Liver (tissue), 9 donors: Measurements from ENCODE around the gene SIDT2. TPM values are rescaled to one million over a fixed set of nuclear protein-coding genes. Genes with fewer than 3 reads are reported as not detected.
A peak's percentile ranks its signal among the peaks of the same experiment; 100 is the strongest.

Experiments used
- DNase-seq: peaks from one replicate; pipeline ENCODE4 v3.0.0-alpha.2; 2017; ENCODE audit warnings: low spot score
- H3K27ac ChIP-seq, 2 donors: one replicate each; pipeline ENCODE4 v1.7.0; 2013; ENCODE audit warnings: inconsistent platforms in 2 of 2, low read length in 2 of 2, control low read depth in 1 of 2, low read depth in 1 of 2, mild to moderate bottlenecking in 1 of 2
- H3K27me3 ChIP-seq, 4 donors: one replicate each; pipeline versions ENCODE4 v1.6.1 to v1.7.0; 2013; ENCODE audit warnings: low read length in 3 of 4, inconsistent platforms in 1 of 4, mild to moderate bottlenecking in 1 of 4, moderate library complexity in 1 of 4; ENCODE audit not compliant: control insufficient read depth in 4 of 4, insufficient read depth in 4 of 4
- H3K36me3 ChIP-seq, 4 donors: one replicate each; pipeline versions ENCODE4 v1.6.1 to v1.7.0; 2013; ENCODE audit warnings: low read length in 3 of 4, mild to moderate bottlenecking in 3 of 4, low read depth in 1 of 4, moderate library complexity in 1 of 4; ENCODE audit not compliant: control insufficient read depth in 4 of 4, insufficient read depth in 3 of 4
- H3K4me1 ChIP-seq, 4 donors: one replicate each; pipeline versions ENCODE4 v1.6.1 to v1.7.0; 2013; ENCODE audit warnings: low read length in 3 of 4, mild to moderate bottlenecking in 3 of 4, moderate library complexity in 1 of 4; ENCODE audit not compliant: control insufficient read depth in 4 of 4, insufficient read depth in 4 of 4
- H3K4me3 ChIP-seq, 3 donors: one replicate each; pipeline versions ENCODE4 v1.6.1 to v1.7.0; 2013; ENCODE audit warnings: low read length in 3 of 3, control low read depth in 1 of 3, low read depth in 1 of 3, mild to moderate bottlenecking in 1 of 3
- H3K9ac ChIP-seq, 2 donors: one replicate each; pipeline ENCODE4 v1.7.0; 2013; ENCODE audit warnings: low read length in 2 of 2, mild to moderate bottlenecking in 2 of 2, moderate library complexity in 2 of 2, control low read depth in 1 of 2, low read depth in 1 of 2
- H3K9me3 ChIP-seq, 4 donors: one replicate each; pipeline versions ENCODE4 v1.6.1 to v1.7.0; 2013; ENCODE audit warnings: low read length in 3 of 4; ENCODE audit not compliant: control insufficient read depth in 4 of 4
- EGR1 ChIP-seq, 2 donors: IDR thresholded peaks; 2 replicates each; pipeline ENCODE4 v1.6.1; 2016 to 2018; ENCODE audit warnings: antibody characterized with exemption in 2 of 2, low read depth in 2 of 2
- FOXA1 ChIP-seq: IDR thresholded peaks from 2 replicates; pipeline ENCODE4 v1.6.1; 2016; ENCODE audit warnings: antibody characterized with exemption
- FOXA2 ChIP-seq: IDR thresholded peaks from 2 replicates; pipeline ENCODE4 v1.6.1; 2016; ENCODE audit warnings: antibody characterized with exemption
- GABPA ChIP-seq, 2 donors: IDR thresholded peaks in 1 of 2; conservative IDR thresholded peaks in 1 of 2; 2 replicates each; pipeline ENCODE4 v1.6.1; 2016; ENCODE audit warnings: antibody characterized with exemption in 2 of 2, mild to moderate bottlenecking in 1 of 2, moderate library complexity in 1 of 2
- HNF4A ChIP-seq, 2 donors: conservative IDR thresholded peaks; 2 replicates each; pipeline ENCODE4 v1.6.1; 2016; ENCODE audit warnings: antibody characterized with exemption in 2 of 2, mild to moderate bottlenecking in 2 of 2
- HNF4G ChIP-seq: IDR thresholded peaks from 2 replicates; pipeline ENCODE4 v1.6.1; 2016; ENCODE audit warnings: antibody characterized with exemption
- MAX ChIP-seq: IDR thresholded peaks from 2 replicates; pipeline ENCODE4 v1.6.1; 2016; ENCODE audit warnings: antibody characterized with exemption
- RAD21 ChIP-seq, 2 donors: IDR thresholded peaks; 2 replicates each; pipeline ENCODE4 v1.6.1; 2016; ENCODE audit warnings: antibody characterized with exemption in 2 of 2, mild to moderate bottlenecking in 2 of 2
- RXRA ChIP-seq, 2 donors: IDR thresholded peaks; 2 replicates each; pipeline ENCODE4 v1.6.1; 2017 to 2018; ENCODE audit warnings: antibody characterized with exemption in 2 of 2, mild to moderate bottlenecking in 1 of 2
- SP1 ChIP-seq: IDR thresholded peaks from 2 replicates; pipeline ENCODE4 v1.6.1; 2018; ENCODE audit warnings: antibody characterized with exemption, mild to moderate bottlenecking
- TAF1 ChIP-seq: conservative IDR thresholded peaks from 2 replicates; pipeline ENCODE4 v1.6.1; 2016; ENCODE audit warnings: antibody characterized with exemption, mild to moderate bottlenecking
- WGBS: extraction: QIAGEN DNeasy Blood & Tissue Kit; methylation state at CpG from one replicate; pipeline ENCODE4 v1.1.7; 2013; 5-methylcytosine and 5-hydroxymethylcytosine counted together
- polyA plus RNA-seq, 2 donors: library from polyadenylated mRNA; stranded (reverse) in 1 of 2; unstranded in 1 of 2; fragments of 200-250 nt in 1 of 2; fragments of >200 nt in 1 of 2; fragmentation: Nextera tagmentation in 1 of 2; extraction: Ambion mirVana in 1 of 2; gene quantifications; one replicate each; pipeline versions ENCODE4 v1.2.1 to v1.2.3, GENCODE V29; 2013 to 2015
- total RNA-seq, 2 donors: library from RNA; depleted of rRNA; stranded (reverse); fragments of >200 nt; gene quantifications; one replicate each; pipeline ENCODE4 v1.2.3, GENCODE V29; 2014
- TF ChIP-seq, protein P1 (sequence below): IDR thresholded peaks from 2 replicates; pipeline ENCODE4 v1.6.1; 2016; ENCODE audit warnings: antibody characterized with exemption
- TF ChIP-seq, protein P2 (sequence below): IDR thresholded peaks from 2 replicates; pipeline ENCODE4 v1.6.1; 2016; ENCODE audit warnings: antibody characterized with exemption, mild to moderate bottlenecking
- donor health status: healthy.
- donor health status: healthy.
- donor health status: healthy.
- donor health status: healthy.
- donor health status: healthy.

Gene SIDT2
- total and polyA plus RNA-seq, 4 donors: 11.2 to 42.9 (median 22.4) TPM

GRCh38 chr11:117171404-117172061 is 7.0 kb upstream of the SIDT2 start:
- Histone ChIP-seq H3K36me3 (peaks cover 0 to 27% (median 18%) of the 10 kb centered on the region in 4 donors), H3K4me1 (no peaks in the 10 kb centered on the region), H3K27me3 (no peaks in the 10 kb centered on the region), H3K9ac (no peak overlapping the region), H3K4me3 (no peak overlapping the region), H3K27ac (no peak overlapping the region), H3K9me3 (no peaks in the 10 kb centered on the region)
- no peak for DNase-seq
- TF ChIP-seq GABPA (IDR thresholded peaks at IDR 0.05 in 1 of 2, conservative IDR thresholded peaks at IDR 0.05 in 1 of 2) (no peak), FOXA2 (no peak), RXRA (IDR thresholded peaks at IDR 0.05) (no peak), RAD21 (IDR thresholded peaks at IDR 0.05) (no peak), MAX (no peak), EGR1 (IDR thresholded peaks at IDR 0.05; ENCODE audit: low read depth in 2 of 2) (no peak), SP1 (no peak), HNF4A (conservative IDR thresholded peaks at IDR 0.05) (no peak), FOXA1 (no peak), TAF1 (no peak), HNF4G (no peak)
- TF ChIP-seq, protein P1, sequence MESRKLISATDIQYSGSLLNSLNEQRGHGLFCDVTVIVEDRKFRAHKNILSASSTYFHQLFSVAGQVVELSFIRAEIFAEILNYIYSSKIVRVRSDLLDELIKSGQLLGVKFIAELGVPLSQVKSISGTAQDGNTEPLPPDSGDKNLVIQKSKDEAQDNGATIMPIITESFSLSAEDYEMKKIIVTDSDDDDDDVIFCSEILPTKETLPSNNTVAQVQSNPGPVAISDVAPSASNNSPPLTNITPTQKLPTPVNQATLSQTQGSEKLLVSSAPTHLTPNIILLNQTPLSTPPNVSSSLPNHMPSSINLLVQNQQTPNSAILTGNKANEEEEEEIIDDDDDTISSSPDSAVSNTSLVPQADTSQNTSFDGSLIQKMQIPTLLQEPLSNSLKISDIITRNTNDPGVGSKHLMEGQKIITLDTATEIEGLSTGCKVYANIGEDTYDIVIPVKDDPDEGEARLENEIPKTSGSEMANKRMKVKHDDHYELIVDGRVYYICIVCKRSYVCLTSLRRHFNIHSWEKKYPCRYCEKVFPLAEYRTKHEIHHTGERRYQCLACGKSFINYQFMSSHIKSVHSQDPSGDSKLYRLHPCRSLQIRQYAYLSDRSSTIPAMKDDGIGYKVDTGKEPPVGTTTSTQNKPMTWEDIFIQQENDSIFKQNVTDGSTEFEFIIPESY: no peak
- TF ChIP-seq, protein P2, sequence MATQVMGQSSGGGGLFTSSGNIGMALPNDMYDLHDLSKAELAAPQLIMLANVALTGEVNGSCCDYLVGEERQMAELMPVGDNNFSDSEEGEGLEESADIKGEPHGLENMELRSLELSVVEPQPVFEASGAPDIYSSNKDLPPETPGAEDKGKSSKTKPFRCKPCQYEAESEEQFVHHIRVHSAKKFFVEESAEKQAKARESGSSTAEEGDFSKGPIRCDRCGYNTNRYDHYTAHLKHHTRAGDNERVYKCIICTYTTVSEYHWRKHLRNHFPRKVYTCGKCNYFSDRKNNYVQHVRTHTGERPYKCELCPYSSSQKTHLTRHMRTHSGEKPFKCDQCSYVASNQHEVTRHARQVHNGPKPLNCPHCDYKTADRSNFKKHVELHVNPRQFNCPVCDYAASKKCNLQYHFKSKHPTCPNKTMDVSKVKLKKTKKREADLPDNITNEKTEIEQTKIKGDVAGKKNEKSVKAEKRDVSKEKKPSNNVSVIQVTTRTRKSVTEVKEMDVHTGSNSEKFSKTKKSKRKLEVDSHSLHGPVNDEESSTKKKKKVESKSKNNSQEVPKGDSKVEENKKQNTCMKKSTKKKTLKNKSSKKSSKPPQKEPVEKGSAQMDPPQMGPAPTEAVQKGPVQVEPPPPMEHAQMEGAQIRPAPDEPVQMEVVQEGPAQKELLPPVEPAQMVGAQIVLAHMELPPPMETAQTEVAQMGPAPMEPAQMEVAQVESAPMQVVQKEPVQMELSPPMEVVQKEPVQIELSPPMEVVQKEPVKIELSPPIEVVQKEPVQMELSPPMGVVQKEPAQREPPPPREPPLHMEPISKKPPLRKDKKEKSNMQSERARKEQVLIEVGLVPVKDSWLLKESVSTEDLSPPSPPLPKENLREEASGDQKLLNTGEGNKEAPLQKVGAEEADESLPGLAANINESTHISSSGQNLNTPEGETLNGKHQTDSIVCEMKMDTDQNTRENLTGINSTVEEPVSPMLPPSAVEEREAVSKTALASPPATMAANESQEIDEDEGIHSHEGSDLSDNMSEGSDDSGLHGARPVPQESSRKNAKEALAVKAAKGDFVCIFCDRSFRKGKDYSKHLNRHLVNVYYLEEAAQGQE: no peak
- WGBS: 82% methylated on average over 14 of the region's 14 CpGs

- Histone ChIP-seq H3K9ac (no peak overlapping the region), H3K27ac (peak overlapping the region; percentile 1 to 26), H3K4me3 (no peak overlapping the region), H3K9me3 (no peaks in the 10 kb centered on the region), H3K4me1 (peaks cover 0 to under 1% (median 0%) of the 10 kb centered on the region in 4 donors), H3K27me3 (no peaks in the 10 kb centered on the region), H3K36me3 (peaks cover 0 to 16% (median 10%) of the 10 kb centered on the region in 4 donors)
- no peak for DNase-seq
- TF ChIP-seq RAD21 (IDR thresholded peaks at IDR 0.05) (no peak), MAX (no peak), HNF4G (no peak)
- 75% methylated on average over 14 of the region's 14 CpGs for WGBS
Observed at GRCh38 chr11:117172724-117173421, 5.7 kb upstream of the SIDT2 start.
